Measurements from ENCODE around the gene ZMIZ1.

ZMIZ1 gene

GRCh38 chr10:79126351-79127080 lies 57.8 kb downstream of the ZMIZ1 start:
- no peak for DNase-seq

- peak; percentile 92 for DNase-seq
Observed at GRCh38 chr10:79127151-79127961, 58.6 kb downstream of the ZMIZ1 start.

- DNase-seq: no peak
Observed at GRCh38 chr10:79128241-79128922, 59.6 kb downstream of the ZMIZ1 start.

DNA sequence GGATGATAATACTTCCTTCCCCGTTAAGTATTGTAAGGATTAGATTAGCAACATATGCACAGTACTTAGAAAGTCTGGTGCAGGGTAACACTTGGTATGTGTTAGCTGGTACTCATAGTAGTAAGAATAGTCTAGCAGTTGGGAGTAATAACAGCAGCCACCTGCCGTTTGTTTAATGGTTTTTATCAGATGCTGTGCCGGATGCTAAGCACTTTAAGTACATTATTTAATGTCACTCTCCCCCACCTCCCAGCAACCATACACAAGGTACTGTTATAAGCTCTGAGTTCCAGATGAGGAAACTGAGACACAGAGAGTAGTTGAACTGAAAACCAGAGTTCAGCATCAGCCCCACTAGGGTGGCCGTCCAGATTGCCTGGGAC lies 60.1 kb downstream of the ZMIZ1 start:
- no peak for DNase-seq

GRCh38 chr10:79129361-79129997 lies 60.7 kb downstream of the ZMIZ1 start:
- DNase-seq: peak; percentile 94

DNA sequence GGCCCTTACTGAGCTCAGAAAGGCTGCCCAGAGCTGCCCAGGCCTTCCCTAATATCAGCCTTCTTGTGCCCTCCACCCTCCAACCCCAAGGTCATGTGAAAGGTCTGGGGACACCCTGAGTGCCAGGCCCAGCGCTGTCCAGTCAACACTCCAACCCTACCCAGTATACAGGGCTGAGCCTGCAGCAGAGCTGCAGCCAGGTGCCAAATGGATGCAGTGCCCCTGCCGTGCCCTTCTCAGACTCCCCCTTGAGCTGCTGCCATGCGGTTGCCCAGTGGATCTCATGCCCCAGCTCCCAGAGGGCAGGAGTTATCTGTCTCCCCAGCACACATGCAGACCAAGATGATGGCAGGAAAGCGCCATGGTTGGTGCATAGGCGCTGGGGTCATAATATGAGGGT lies 61.5 kb downstream of the ZMIZ1 start:
- no peak for DNase-seq

DNA sequence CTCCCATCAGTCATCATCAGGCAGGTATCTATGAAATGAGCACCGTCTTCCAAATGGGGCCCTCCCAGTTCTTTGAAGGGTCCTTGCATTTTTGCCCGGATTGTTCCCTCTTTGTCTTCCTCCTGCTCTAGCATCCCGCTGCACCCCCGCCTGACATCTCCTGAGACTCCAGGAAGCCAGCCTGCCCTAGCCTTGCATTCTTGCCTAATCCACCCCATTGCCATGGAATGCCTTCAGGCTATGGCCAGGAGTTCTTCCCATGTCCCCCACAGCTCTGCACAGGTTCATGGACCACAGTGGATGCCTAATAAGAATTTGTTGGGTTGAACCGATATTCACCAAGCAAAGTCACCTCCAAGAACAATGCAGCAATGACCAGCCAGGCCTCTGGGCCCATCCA lies 62.1 kb downstream of the ZMIZ1 start:
- peak; percentile 74 for DNase-seq

- DNase-seq: no peak
Observed at GRCh38 chr10:79131836-79132631, 63.3 kb downstream of the ZMIZ1 start.

DNA sequence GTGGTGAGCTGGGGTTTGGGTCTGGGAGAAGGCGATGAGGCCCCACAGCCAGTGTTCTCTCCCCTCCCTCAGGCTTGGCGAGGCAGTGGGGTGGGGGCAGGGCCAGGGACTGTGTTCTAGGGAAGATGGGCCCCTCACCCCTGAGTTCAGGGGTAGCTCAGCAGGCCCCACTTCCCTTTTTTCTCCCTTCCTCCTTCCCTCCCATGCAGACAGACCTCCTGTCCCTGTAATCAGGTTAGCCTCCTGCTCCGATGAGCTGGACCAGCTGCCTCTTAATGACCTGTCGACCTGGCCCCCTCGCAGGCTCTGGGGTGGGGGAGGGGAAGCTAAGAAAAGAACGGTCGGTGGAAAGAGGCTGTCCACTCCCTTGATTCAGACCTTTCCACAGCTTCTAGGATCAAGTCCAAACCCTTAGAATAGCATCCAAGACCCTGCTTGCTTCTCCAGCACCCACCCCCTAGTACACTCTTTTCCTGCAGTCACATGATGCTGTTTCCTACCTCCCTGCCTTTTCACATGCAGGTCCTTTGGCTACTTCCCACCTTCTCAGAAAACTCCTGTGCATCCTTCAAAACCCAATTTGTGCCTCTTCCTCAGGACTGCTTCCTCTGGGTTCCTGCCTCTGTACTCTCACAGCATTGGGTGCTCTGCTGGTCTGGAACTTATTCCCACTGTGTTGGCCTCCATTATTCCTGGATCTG lies 64.1 kb downstream of the ZMIZ1 start:
- no peak for DNase-seq

DNA sequence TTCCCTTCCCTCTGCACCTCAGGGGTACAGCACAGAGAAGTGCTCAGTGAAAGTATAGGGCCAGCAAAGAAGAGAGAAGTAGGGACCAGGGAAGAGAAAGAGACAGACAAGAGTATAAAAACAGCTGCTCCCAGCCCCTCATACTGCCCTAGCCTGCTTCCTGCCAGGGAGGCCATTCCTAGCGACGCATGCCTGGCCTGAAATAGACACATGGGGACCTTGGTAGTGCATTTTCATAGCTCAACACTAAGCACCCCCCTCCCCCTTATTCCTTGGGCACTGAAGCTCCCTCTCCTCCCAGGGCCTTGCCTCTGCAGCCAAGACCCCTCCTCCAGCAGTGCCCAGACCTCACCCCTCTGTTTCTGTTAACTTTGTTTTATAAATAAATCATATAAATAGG lies 64.7 kb downstream of the ZMIZ1 start:
- no peak for DNase-seq

DNA sequence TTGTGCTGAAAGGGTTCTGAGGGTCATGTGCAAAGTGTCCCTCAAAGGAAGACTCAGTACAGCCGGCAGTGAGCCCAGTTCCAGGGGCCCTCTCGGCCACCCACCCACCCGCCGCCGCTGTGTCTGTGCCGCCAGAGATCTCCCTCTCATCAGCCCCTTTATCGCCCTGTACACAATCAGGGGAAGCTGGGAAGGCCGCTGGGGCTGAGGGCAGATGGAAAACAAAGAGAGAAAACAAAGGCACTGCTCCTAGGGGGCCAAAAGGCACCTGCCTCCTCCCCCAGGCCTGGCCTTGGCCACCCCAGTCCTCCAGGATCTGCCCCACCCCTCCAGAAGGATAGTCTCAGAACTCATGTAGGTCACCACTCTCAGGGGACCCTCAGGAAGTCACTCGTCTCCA lies 67.0 kb downstream of the ZMIZ1 start:
- DNase-seq: no peak

GRCh38 chr10:79136236-79137005 lies 67.7 kb downstream of the ZMIZ1 start:
- no peak for DNase-seq

DNA sequence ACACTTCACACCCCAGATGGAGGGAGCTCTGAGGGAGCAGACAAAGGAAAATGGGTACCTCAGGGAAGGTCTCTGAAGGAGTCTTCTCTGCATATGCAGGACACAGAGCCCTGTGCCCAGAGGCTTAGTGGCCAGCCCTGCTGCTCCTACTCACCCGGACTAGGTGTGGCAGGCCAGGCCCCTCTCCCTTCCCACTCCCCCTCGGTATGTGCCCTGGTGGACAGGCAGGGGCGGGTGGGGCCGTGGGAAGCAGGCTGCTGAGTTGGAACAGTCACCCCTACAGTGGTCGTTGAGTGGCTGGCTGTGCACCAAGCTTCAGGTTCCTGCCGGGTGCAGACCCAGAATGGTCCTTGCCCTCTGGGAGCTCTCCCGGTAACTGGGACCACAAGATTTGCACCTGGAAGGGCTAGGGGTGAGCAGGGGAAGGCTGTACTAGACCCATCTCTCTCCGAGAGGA lies 68.6 kb downstream of the ZMIZ1 start:
- no peak for DNase-seq

DNA sequence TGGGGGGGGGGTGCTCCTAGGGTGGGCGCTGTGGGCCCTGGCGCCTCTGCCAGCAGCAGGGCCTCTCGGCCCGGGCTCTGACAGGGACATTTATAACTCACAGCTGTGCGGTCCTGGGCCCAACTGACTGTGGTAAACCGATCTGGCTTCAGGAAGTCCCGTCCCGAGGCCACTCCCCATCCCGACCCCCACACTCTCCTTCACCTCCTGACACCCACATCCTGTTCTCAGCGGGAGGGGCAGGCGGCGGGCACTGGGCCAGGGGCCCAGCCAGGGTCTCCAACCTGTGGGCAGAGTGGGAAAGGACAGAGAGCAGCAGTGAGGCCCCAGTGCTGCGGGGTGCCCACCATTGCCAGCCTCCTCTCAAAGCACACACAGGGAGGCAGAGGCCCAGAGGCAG lies 69.1 kb downstream of the ZMIZ1 start:
- no peak for DNase-seq

- no peak for DNase-seq
Observed at GRCh38 chr10:79138449-79139123, 69.8 kb downstream of the ZMIZ1 start.

GRCh38 chr10:79139124-79139835 lies 70.5 kb downstream of the ZMIZ1 start:
- DNase-seq: peak; percentile 77

- DNase-seq: no peak
Observed at GRCh38 chr10:79140085-79140793, 71.5 kb downstream of the ZMIZ1 start.

- no peak for DNase-seq
Observed at GRCh38 chr10:79140855-79141254, 72.1 kb downstream of the ZMIZ1 start.

GRCh38 chr10:79142064-79142491 lies 73.3 kb downstream of the ZMIZ1 start:
- no peak for DNase-seq
